AG04450 (cell line): ENCODE results near the gene MOGAT2. TPM values are rescaled to one million over a fixed set of nuclear protein-coding genes. Genes with fewer than 3 reads are reported as not detected.

Source experiments
- CTCF ChIA-PET: fragments of 300-600, 350-600 bp; formaldehyde crosslinking; extraction: SDS; loops from one replicate; lab custom pipeline; 2022; ENCODE audit warnings: antibody characterized with exemption, inconsistent platforms; lab: Charles Lee
- POLR2A ChIA-PET: fragments of 350-600 bp; formaldehyde crosslinking; extraction: SDS; loops from one replicate; lab custom pipeline; 2021; ENCODE audit warnings: antibody characterized with exemption, inconsistent platforms; lab: Yijun Ruan, JAX
- DNase-seq: peaks from one replicate; pipeline ENCODE4 v3.0.0-alpha.2; 2011; ENCODE audit warnings: low read depth, low spot score
- H3K27ac ChIP-seq: one replicate; pipeline ENCODE4 v1.5.1; 2012; ENCODE audit warnings: low read depth, low read length, control low read depth
- H3K27me3 ChIP-seq: one replicate; pipeline ENCODE4 v1.6.0; 2012; ENCODE audit warnings: low read length; ENCODE audit not compliant: control insufficient read depth, insufficient read depth
- H3K4me3 ChIP-seq: 2 replicates; pipeline ENCODE4 v1.5.1; 2011; ENCODE audit warnings: mild to moderate bottlenecking, low read depth, low read length, control low read depth
- H3K9me3 ChIP-seq: 2 replicates; pipeline ENCODE4 v1.5.1; 2012; ENCODE audit warnings: low read length; ENCODE audit not compliant: control insufficient read depth, insufficient read depth
- CTCF ChIP-seq: IDR thresholded peaks from 2 replicates; pipeline ENCODE4 v1.5.1; 2011; ENCODE audit warnings: low read depth, low read length, control low read depth, inconsistent platforms
- polyA plus RNA-seq: library from polyadenylated mRNA; depleted of rRNA; stranded (reverse); fragments of >200 nt; gene quantifications from 2 replicates; pipeline ENCODE4 v1.2.3, GENCODE V29; 2011

The MOGAT2 gene
- polyA plus RNA-seq, 1 experiment, result not detected

- peaks cover 27% of the 10 kb centered on the region for H3K27me3 ChIP-seq
- no peak for TF ChIP-seq CTCF
- H3K4me3 ChIP-seq, result no peak overlapping the region
- CTCF ChIA-PET, result interaction anchor here (1.0 kb wide), 1 partner anchor 14 kb away, joined by 3 read pairs; no protein-coding TSS in a partner anchor
- DNase-seq, result no peak
- no peak overlapping the region for H3K27ac ChIP-seq
- POLR2A ChIA-PET, result no interaction called here
- no peaks in the 10 kb centered on the region for H3K9me3 ChIP-seq
Observed at GRCh38 chr11:75719340-75720239, 2.0 kb downstream of the MOGAT2 start.

GRCh38 chr11:75720639-75721038 is 3.0 kb downstream of the MOGAT2 start:
- Histone ChIP-seq H3K27me3 (peaks cover 25% of the 10 kb centered on the region), H3K4me3 (no peak overlapping the region), H3K27ac (no peak overlapping the region), H3K9me3 (no peaks in the 10 kb centered on the region)
- no peak for TF ChIP-seq CTCF
- DNase-seq, result no peak
- ChIA-PET CTCF (interaction anchor here (1.4 kb wide), 1 partner anchor 15 kb away, joined by 5 read pairs; no protein-coding TSS in a partner anchor), POLR2A (no interaction called here)

- no peak for TF ChIP-seq CTCF
- H3K4me3 ChIP-seq, result no peak overlapping the region
- peaks cover 20% of the 10 kb centered on the region for H3K27me3 ChIP-seq
- no peak for DNase-seq
- H3K27ac ChIP-seq, result no peak overlapping the region
- ChIA-PET CTCF (interaction anchor here (1.4 to 2.1 kb wide), 3 partner anchors 16 to 145 kb away, joined by 4 to 9 read pairs (median 5); no protein-coding TSS in a partner anchor), POLR2A (no interaction called here)
- H3K9me3 ChIP-seq, result no peaks in the 10 kb centered on the region
Observed at GRCh38 chr11:75721852-75722668, 4.4 kb downstream of the MOGAT2 start.

GRCh38 chr11:75722669-75723042 is 5.0 kb downstream of the MOGAT2 start:
- Histone ChIP-seq H3K27me3 (peaks cover 18% of the 10 kb centered on the region), H3K27ac (no peak overlapping the region), H3K9me3 (no peaks in the 10 kb centered on the region), H3K4me3 (no peak overlapping the region)
- POLR2A ChIA-PET, result no interaction called here
- no peak for DNase-seq
- no peak for TF ChIP-seq CTCF
- CTCF ChIA-PET, result interaction anchor here (0.9 to 2.1 kb wide), 3 partner anchors 10 to 144 kb away, joined by 3 to 9 read pairs (median 4); no protein-coding TSS in a partner anchor
